Dedifferentiated amniotic fluid mesenchymal stem cell (primary cell): ENCODE results near the gene SMIM29.
"Not testable (repeated sequence)": the region's sequence is repeated elsewhere in the genome, so short reads cannot be mapped to it uniquely, and the experiment has no call there.

Source experiments
- DNase-seq: peaks from one replicate; pipeline ENCODE4 v3.0.0-alpha.2; 2016; ENCODE audit errors: extremely low spot score

SMIM29 gene

GRCh38 chr6:34248727-34249468 lies at the start of gene SMIM29:
Gene SMIM29, minus strand, starts transcription at chr6:34249006. Its CDS starts 1,215 bp downstream, at chr6:34247791.
- peak; percentile 89 for DNase-seq

GRCh38 chr6:34295721-34296120 lies 46.9 kb upstream of the SMIM29 start:
- no peak for DNase-seq

GRCh38 chr6:34292954-34293353 lies 44.1 kb upstream of the SMIM29 start:
- no peak for DNase-seq

GRCh38 chr6:34289137-34289536 lies 40.3 kb upstream of the SMIM29 start:
- DNase-seq: no peak

GRCh38 chr6:34288581-34288980 lies 39.8 kb upstream of the SMIM29 start:
- no peak for DNase-seq

- DNase-seq: no peak
Observed at GRCh38 chr6:34285448-34286164, 36.8 kb upstream of the SMIM29 start.

GRCh38 chr6:34284563-34285447 lies 36.0 kb upstream of the SMIM29 start:
- peak; percentile 17 for DNase-seq

GRCh38 chr6:34281702-34282334 lies 33.0 kb upstream of the SMIM29 start:
- no peak for DNase-seq

GRCh38 chr6:34280216-34280615 lies 31.4 kb upstream of the SMIM29 start:
- no peak for DNase-seq

GRCh38 chr6:34278833-34279232 lies 30.0 kb upstream of the SMIM29 start:
- no peak for DNase-seq

GRCh38 chr6:34277763-34278112 lies 28.9 kb upstream of the SMIM29 start:
- DNase-seq: no peak

GRCh38 chr6:34276881-34277762 lies 28.3 kb upstream of the SMIM29 start:
- no peak for DNase-seq

- no peak for DNase-seq
Observed at GRCh38 chr6:34276191-34276590, 27.4 kb upstream of the SMIM29 start.

- DNase-seq: no peak
Observed at GRCh38 chr6:34275128-34275804, 26.5 kb upstream of the SMIM29 start.

- no peak for DNase-seq
Observed at GRCh38 chr6:34274129-34274528, 25.3 kb upstream of the SMIM29 start.

- DNase-seq: no peak
Observed at GRCh38 chr6:34273242-34273805, 24.5 kb upstream of the SMIM29 start.

- DNase-seq: no peak
Observed at GRCh38 chr6:34272013-34272926, 23.5 kb upstream of the SMIM29 start.

- DNase-seq: not testable (repeated sequence)
Observed at GRCh38 chr6:34269658-34270341, 21.0 kb upstream of the SMIM29 start.
